HG03378 (cell line): ENCODE data around the gene CCDC60.
"Not testable (repeated sequence)": the region's sequence is repeated elsewhere in the genome, so short reads cannot be mapped to it uniquely, and the experiment has no call there.

Experiments used
- ATAC-seq: cut with Tn5 transposase; IDR thresholded peaks from one replicate; pipeline ENCODE4 v1.9.1; 2021; ENCODE audit warnings: mild to moderate bottlenecking, moderate library complexity; ENCODE audit not compliant: unreplicated experiment

Gene CCDC60

DNA sequence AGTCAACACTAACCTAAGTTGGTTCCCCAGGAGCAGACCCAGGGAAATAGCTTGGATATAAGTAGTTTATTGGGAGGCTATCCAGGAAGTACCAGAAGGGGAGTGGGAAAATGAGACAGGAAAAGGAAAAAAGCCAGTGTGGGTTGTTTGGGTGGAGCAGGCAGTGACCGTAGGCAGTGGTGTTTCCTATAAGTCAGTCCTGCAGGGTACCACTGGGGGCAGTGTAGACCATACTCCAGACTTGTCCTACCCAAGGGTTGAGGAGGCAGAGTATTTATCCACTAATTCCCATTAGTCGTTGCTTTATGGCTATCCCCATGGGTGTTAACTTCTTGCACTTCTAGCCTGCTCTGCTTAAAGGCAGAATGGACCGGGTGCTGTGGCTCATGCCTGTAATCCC lies 6.4 kb upstream of the CCDC60 start:
- ATAC-seq, result no peak

DNA sequence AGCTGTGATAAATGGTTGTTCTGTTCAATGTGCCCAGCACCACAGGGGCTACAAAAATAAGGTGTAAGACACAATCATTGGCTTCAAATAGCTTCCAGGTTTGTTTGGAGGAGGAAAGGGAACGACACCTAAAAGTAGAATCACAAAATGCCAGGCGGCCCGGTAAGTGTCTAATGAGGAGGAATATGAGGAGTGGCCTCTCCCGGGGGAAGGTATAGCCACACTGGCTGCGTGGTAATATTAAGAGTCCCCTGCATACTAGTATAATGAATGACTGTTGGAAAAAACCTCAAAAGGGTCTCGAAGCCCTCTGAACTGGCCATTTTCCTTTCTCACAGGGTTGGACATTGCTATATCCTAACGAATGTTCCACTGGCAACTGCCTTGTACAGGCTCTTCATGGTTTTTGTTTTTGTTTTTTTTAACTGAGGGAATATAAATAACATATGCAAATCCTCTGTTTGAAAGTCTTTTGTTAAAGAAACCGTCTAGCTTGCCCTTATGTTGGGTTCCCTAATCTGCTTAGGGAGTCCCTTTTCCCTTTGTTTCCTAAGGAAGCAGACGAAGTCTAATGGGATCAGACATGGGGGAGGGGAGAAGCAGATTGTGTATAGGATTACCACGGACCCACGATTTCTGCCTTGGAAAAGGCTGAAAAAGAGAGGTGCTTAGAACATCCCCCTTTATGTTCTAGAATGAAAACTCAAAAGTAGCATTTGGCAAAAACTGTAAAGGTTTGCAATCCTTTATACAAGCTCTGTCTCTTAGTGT lies 4.2 kb downstream of the CCDC60 start:
- no peak for ATAC-seq

GRCh38 chr12:119340578-119340977 lies 6.0 kb downstream of the CCDC60 start:
- no peak for ATAC-seq

DNA sequence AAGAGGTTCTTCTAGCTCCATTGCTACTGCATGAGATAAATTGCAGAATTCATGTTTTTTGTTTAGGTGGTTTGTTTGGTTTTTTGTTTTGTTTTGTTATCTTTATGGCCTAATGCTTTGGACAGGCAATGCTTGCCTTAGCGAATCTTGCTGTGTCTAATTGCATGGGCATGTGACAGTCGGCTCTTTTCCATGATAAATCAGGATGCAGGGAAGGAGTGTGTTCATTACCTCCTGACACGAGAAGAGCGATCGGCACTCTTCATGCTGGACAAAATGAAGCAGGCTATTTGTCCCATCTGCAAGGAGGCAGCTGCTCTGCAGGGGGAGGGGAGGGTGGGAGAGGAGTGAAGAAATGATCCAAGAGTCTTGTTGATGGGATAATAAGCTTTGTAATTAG lies 6.5 kb downstream of the CCDC60 start:
- ATAC-seq, result no peak

DNA sequence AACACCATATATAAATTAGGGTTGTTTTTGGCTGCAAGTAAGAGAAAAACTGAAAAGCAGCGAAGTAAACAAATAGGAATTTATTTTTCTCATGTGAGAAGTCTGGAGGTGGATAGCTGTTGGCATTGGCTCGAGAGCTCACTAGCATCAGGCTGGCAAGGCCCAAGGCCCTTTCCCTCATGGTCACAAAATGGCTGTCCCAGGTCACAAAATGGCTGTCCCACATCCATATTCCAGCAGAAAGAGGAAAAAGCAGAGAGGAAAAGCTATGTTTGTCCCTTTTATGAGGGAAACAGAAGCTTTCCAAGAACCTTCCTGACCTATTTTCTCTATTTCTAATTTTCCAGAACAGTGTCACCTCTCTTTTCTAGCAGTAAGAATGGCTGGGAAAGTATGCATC lies 7.5 kb downstream of the CCDC60 start:
- ATAC-seq, result no peak

GRCh38 chr12:119343130-119343529 lies 8.6 kb downstream of the CCDC60 start:
- no peak for ATAC-seq

- ATAC-seq, result no peak
These were observed 19.6 kb downstream of the CCDC60 start for GRCh38 chr12:119354172-119354571.

DNA sequence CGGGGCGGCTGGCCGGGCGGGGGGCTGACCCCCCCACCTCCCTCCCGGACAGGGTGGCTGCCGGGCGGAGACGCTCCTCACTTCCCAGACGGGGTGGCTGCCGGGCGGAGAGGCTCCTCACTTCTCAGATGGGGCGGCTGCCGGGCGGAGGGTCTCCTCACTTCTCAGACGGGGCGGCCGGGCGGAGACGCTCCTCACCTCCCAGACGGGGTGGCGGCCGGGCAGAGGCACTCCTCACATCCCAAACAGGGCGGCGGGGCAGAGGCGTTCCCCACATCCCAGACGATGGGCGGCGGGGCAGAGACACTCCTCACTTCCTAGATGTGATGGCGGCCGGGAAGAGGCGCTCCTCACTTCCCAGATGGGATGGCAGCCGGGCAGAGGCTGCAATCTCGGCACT lies 25.8 kb downstream of the CCDC60 start:
- not testable (repeated sequence) for ATAC-seq

DNA sequence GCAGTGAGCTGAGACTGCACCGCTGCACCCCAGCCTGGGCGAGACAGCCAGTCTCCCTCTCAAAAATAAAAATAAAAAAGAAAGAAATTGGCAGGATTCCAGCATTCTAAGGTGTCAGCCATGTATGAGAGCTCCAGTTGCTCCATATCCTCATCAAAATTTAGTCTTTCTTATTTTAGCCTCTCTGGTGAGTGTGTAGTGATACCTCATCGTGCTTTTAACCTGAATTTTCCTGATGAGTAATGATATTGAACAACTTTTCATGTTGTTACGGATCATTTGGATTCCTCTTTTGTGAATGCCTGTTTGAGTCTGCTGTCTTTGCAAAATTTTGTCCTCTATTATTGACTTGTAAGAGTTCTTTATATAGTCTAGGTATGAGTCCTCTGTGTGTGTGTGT lies 28.5 kb downstream of the CCDC60 start:
- no peak for ATAC-seq

- ATAC-seq, result no peak
These were observed 29.0 kb downstream of the CCDC60 start for GRCh38 chr12:119363490-119363889.

- no peak for ATAC-seq
These were observed 30.9 kb downstream of the CCDC60 start for GRCh38 chr12:119365451-119365850.

- no peak for ATAC-seq
These were observed 31.5 kb downstream of the CCDC60 start for GRCh38 chr12:119366007-119366406.

- no peak for ATAC-seq
These were observed 34.6 kb downstream of the CCDC60 start for GRCh38 chr12:119369161-119369560.

GRCh38 chr12:119369907-119370546 lies 35.5 kb downstream of the CCDC60 start:
- ATAC-seq, result no peak

GRCh38 chr12:119372540-119372939 lies 38.0 kb downstream of the CCDC60 start:
- ATAC-seq, result no peak

GRCh38 chr12:119373001-119373400 lies 38.5 kb downstream of the CCDC60 start:
- ATAC-seq, result no peak

DNA sequence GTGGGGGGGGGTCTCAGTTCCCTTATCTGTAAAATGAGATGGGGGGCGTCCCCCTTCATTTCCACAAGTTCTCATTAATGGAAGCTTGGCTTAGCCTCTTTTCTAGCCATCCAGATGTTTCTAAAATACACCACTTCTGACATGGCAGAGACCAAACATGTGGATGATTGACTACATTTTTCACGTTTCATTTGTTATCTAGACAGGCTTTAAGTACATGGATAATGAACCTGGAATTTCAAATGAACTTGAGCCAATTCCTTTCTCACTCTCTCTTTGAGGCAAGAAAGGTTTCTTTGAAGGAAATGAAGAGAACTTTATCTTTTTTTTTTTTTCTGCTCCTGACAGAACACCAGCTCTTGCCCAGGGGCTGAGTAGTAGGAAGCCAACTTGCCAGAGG lies 39.1 kb downstream of the CCDC60 start:
- no peak for ATAC-seq

DNA sequence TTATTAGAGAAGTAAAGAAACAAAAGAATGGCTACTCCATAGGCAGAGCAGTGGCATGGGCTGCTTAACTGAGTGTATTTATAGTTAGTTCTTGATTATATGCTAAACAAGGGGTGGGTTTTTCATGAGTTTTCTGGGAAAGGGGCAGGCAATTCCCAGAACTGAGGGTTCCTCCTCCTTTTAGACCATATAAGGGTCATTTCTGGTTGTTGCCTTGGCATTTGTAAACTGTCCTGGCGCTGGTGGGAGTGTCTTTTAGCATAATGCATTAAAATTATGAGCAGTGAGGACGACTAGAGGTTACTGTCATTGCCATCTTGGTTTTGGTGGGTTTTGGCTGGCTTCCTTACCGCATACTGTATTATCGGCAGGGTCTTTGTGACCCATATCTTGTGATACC lies 40.1 kb downstream of the CCDC60 start:
- no peak for ATAC-seq

DNA sequence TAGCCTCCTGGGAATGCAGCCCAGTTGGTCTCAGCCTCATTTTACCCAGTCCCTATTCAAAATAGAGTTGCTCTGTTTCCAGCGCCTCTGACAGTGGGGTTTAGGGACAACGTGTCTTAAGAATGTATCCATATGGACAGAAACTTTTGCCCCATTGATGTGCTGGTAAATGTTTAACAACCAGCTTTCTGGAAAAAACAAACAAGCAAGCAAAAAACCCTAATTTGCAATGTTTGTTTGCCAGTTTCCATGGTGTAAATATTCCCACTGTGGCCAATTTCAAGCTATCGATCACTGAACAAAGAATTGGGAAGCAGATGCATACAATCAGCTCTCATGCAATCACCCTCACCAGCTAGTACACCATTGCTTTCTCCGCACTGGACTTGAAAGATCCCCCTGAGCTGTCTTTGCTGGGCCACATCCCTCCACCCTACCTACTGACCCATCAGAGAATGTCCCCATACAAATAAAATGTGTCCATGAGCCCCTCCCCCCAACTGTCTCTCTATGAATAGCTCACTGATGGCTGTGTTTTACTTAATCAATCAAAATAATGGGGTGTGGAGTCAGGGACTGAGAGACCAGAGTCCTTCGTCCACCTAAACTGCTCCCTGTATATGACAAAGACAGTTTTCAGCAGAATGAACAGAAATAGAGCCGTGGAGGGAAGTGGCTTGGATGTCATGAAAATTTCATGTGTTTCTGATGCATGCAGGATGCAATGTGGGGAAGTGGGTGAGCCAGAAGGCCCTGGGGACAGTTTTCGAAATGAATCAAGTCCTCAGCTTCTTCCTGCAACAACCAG lies 40.8 kb downstream of the CCDC60 start:
- no peak for ATAC-seq

DNA sequence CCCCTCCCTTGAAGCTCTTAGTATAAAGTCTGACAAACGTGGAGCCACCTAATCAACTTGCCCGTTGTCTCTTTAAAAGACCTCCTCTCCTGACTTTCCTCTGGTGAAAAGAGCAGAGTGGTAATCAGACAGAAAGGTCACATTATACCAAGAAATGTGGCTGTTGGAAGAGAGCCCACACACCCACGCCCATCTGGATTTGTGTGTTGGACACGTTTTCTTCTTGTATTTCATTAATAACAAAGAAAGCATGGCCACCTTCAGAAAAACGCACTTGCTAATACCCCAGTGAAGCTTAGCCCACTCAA lies 41.3 kb downstream of the CCDC60 start:
- no peak for ATAC-seq

DNA sequence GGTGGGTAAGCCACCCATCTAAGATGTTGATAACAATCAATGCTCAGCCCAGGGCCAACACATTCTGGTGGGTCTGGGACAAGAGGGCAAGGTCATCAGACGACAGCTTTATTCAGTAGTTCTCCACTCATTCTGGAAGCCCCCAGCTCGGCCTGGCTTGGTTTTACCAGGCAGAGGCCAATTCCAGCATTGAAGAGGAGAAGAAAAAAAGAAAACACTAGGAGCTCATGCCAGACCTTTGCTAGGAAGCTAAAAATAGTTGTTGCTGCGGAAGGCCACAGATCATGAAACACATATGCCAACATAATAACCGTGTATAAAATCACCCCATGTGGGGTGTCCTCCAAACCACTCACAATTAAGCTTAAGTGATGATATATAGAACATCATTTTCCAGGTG lies 44.4 kb downstream of the CCDC60 start:
- ATAC-seq, result no peak
